Aorta (tissue), 5 donors: ENCODE measurements around the gene IWS1. TPM values are rescaled to one million over a fixed set of nuclear protein-coding genes. Genes with fewer than 3 reads are reported as not detected.

ENCODE experiments used
- ATAC-seq: fragments of 200-7000 bp; cut with Tn5 transposase; one replicate; pipeline ENCODE4 v1.9.1; 2022; ENCODE audit warnings: moderate library complexity; ENCODE audit not compliant: low FRiP score
- DNase-seq, 2 donors: peaks; one replicate each; pipeline ENCODE4 v3.0.0-alpha.2; 2020
- H3K27ac ChIP-seq, 2 donors: one replicate each; pipeline ENCODE4 v1.5.1; 2013; ENCODE audit warnings: low read length in 2 of 2, mild to moderate bottlenecking in 2 of 2, moderate library complexity in 2 of 2, control low read depth in 1 of 2, inconsistent platforms in 1 of 2, low read depth in 1 of 2
- H3K27me3 ChIP-seq, 2 donors: one replicate each; pipeline ENCODE4 v1.6.1; 2013; ENCODE audit warnings: control low read depth in 1 of 2, low read length in 1 of 2, mild to moderate bottlenecking in 1 of 2, moderate library complexity in 1 of 2; ENCODE audit not compliant: insufficient read depth in 2 of 2, control insufficient read depth in 1 of 2
- H3K36me3 ChIP-seq, 2 donors: one replicate each; pipeline ENCODE4 v1.6.1; 2013; ENCODE audit warnings: control low read depth in 1 of 2, low read length in 1 of 2, mild to moderate bottlenecking in 1 of 2; ENCODE audit not compliant: insufficient read depth in 2 of 2, control insufficient read depth in 1 of 2
- H3K4me1 ChIP-seq, 2 donors: one replicate each; pipeline ENCODE4 v1.6.1; 2013; ENCODE audit warnings: low read length in 2 of 2, control low read depth in 1 of 2, mild to moderate bottlenecking in 1 of 2, moderate library complexity in 1 of 2; ENCODE audit not compliant: insufficient read depth in 2 of 2, control insufficient read depth in 1 of 2
- H3K4me3 ChIP-seq, 2 donors: one replicate each; pipeline ENCODE4 v1.5.1; 2013; ENCODE audit warnings: low read length in 2 of 2, control low read depth in 1 of 2, mild to moderate bottlenecking in 1 of 2
- H3K9me3 ChIP-seq: one replicate; pipeline ENCODE4 v1.6.1; 2013; ENCODE audit warnings: mild to moderate bottlenecking, low read length; ENCODE audit not compliant: control insufficient read depth
- WGBS, 2 donors: extraction: QIAGEN DNeasy Blood & Tissue Kit; methylation state at CpG; one replicate each; pipeline ENCODE4 v1.1.7; 2013; 5-methylcytosine and 5-hydroxymethylcytosine counted together
- intact Hi-C, 2 donors: fragments of 100-400 bp; cut with DNase I; formaldehyde crosslinking; loops; one replicate each; pipeline versions ENCODE4 v1.14.2 to v1.15.0; 2022
- polyA plus RNA-seq, 2 donors: library from polyadenylated mRNA; stranded (reverse); fragments of 200-250 nt; gene quantifications; one replicate each; pipeline ENCODE4 v1.2.3, GENCODE V29; 2013
- total RNA-seq, 2 donors: library from RNA; stranded (reverse); fragmentation: NEBNext Ultra II Directional; extraction: Animal tissue kit (Norgen Biotek cat#: 25700); gene quantifications; one replicate each; pipeline ENCODE4 v1.2.1, GENCODE V29; 2021
- donor health status: healthy with polysubstance abuse.
- donor health status: Bipolar disorder and iron deficiency.
- donor health status: DM: no; HTN: no; CAD: no.
- donor health status: DM: no; HTN: no; CAD: no.
- donor health status: DM: yes; HTN: yes; CAD: no.

The IWS1 gene
- total and polyA plus RNA-seq, 4 donors = 14.0 to 40.2 (median 32.4) TPM

DNA sequence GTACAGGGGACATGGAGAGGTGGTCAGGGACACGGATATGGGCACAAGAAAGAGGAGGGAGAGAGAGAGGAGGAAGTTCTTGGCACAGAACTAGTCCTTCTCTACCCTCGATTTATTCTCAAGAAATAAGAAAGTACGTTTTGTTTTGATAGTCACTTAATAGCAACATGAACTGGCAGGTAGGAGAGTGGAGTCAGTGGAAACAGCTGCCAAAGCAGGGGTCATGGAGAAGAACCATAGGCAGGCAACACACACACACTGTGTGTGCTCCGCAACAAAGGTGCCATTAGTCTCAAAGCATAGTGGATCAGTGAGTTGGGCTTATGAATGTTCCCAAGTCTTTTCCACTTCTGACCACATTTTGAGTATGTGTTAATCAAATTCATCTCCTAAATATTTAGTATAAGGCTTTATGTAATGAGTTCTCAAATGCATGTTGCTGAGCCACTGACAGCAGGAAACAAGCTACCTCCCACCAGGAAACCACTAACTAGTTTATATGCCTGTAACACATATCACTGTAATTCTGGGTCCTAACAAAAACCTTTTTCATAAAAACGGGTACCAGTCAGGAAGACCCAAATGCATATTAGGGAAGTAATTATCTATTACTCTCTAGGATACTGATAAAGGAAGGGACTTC is 41.1 kb downstream of the IWS1 start:
- peaks cover 9% of the 10 kb centered on the region in 2 donors for H3K36me3 ChIP-seq
- 53 to 54% methylated on average over 5 of the region's 5 CpGs for WGBS, 2 donors
- H3K27ac ChIP-seq = no peak overlapping the region
- no peaks in the 10 kb centered on the region for H3K9me3 ChIP-seq
- no peak for DNase-seq
- H3K4me3 ChIP-seq = no peak overlapping the region
- no peaks in the 10 kb centered on the region for H3K27me3 ChIP-seq
- ATAC-seq = no peak
- no peaks in the 10 kb centered on the region for H3K4me1 ChIP-seq
- intact Hi-C loops = no loop called here

DNA sequence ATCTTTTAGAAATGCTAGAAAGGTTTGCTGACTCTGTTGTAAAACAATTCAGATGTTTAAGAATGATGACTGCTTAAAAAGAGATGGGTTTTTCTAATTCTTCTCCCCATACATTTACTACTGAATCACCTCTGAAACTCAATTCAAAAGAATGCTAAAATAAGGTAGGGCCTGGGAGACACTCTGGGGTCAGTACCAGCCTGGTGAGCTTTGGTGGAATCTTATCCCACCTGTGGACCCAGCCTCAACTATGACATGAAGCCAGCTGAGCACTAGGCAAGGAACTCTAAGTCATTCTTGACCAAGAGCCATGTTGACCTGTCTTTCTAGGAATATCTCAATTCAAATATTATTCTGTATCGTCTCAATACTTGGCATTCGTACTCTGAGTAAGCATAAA is 44.3 kb downstream of the IWS1 start:
- no peaks in the 10 kb centered on the region for H3K9me3 ChIP-seq
- 33 to 38% methylated on average over 2 of the region's 2 CpGs for WGBS, 2 donors
- H3K36me3 ChIP-seq = peaks cover 7 to 9% of the 10 kb centered on the region in 2 donors
- no peak for ATAC-seq
- no peaks in the 10 kb centered on the region for H3K4me1 ChIP-seq
- H3K27ac ChIP-seq = no peak overlapping the region
- no peak overlapping the region for H3K4me3 ChIP-seq
- no peaks in the 10 kb centered on the region for H3K27me3 ChIP-seq
- DNase-seq = no peak
- intact Hi-C loops = no loop called here

DNA sequence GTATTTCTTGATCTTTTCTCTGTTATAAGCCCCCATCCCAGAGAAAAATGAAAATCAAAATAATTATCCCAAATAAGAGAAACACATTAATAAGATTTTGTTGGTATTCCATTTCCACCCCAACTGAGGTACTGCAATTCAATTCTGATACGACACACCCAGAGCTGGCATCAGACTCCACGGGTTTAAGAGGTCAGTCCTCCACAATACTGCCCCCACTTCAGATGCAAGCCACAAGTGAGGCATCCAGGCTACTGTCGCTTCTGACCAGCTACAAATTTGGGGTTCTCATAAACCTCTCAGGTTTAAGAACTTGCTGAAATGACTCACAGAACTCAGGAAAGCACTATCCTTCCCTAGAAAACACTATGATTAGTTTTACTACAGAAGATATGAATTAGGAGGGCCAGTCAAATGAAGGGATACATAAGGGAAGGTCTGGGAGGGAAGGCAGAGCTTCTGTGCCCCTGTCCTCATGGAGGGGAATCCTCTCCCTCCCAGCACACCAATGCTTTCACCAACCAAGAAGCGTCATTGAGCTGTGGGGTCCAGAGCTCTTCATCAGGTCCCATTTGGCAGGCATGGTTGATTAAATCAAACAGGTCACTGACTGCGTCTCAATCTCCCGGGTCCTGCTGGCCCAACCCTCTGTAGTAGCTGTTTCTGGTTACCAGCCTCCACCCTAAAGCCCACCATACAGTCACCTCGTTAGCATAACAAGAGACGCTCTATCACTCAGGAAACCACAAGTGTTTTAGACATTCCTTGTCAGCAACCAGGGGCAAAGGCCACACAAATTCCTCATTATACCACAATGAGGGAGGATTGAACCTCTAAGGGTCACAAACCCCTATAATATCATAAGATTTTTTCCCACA is 46.2 kb downstream of the IWS1 start:
- DNase-seq (no peak), ATAC-seq (no peak)
- no peak overlapping the region for H3K4me3 ChIP-seq
- no peaks in the 10 kb centered on the region for H3K9me3 ChIP-seq
- H3K27ac ChIP-seq = no peak overlapping the region
- 55 to 58% methylated on average over 8 of the region's 8 CpGs for WGBS, 2 donors
- no peaks in the 10 kb centered on the region for H3K4me1 ChIP-seq
- intact Hi-C loops = loop anchor here (1.0 to 2.0 kb wide), 2 partner anchors 155 to 156 kb away; no protein-coding TSS in a partner anchor
- H3K27me3 ChIP-seq = no peaks in the 10 kb centered on the region
- H3K36me3 ChIP-seq = peaks cover 5 to 9% of the 10 kb centered on the region in 2 donors

DNA sequence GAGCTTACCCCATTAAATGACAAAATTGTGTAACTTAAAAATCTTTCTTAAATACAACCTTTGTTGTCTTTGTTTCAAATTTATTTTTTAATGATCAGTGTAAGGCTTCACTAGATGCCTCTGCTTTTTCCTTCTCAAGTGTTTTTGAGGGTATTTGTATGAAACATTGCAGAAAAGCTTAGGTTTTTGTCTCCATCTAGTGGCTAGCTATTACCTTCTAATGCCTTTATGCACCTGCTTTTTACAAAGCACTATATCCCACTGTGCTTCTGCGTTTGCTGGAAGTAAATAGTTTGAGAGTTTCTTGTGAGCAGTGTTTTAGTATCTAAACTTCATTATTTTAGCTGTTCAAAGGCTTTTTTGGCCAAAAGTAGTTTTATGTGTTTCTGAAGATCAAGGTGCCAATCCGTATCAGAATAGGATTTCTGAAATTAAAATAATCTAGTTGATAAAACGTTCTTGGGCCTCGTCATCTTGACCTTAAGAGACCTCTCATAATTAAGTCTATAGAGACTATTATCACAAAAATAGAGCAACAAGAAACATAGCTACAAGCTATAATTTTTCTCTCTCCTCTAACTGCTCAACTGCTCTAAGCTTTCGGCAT is 47.0 kb downstream of the IWS1 start:
- 44 to 45% methylated on average over 5 of the region's 5 CpGs for WGBS, 2 donors
- H3K4me3 ChIP-seq = no peak overlapping the region
- peaks cover 4 to 6% of the 10 kb centered on the region in 2 donors for H3K36me3 ChIP-seq
- DNase-seq (no peak), ATAC-seq (peak; percentile 67)
- intact Hi-C loops = loop anchor here in 1 of 2 donors (1.0 kb wide), 1 partner anchor 155 kb away; no protein-coding TSS in a partner anchor
- no peaks in the 10 kb centered on the region for H3K4me1 ChIP-seq
- H3K27me3 ChIP-seq = no peaks in the 10 kb centered on the region
- no peak overlapping the region for H3K27ac ChIP-seq
- no peaks in the 10 kb centered on the region for H3K9me3 ChIP-seq

DNA sequence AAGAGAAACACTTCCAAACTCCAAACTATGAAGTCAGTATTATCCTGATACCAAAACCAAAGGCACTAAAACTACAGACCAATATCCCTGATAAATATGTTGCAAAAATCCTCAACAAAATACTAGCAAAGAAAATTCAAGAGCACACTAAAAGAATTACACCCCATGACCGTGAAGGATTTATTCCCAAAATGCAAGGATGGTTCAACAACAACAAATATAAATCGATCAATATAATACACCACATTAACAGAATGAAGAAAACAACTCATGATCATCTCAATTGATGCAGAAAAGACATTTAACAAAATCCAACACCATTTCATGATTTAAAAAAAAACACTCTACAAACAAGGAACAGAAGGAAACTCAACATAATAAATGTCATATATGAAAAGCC is 50.5 kb downstream of the IWS1 start:
- 96 to 99% methylated on average over 2 of the region's 2 CpGs for WGBS, 2 donors
- no peak for ATAC-seq
- H3K9me3 ChIP-seq = no peaks in the 10 kb centered on the region
- H3K4me1 ChIP-seq = no peaks in the 10 kb centered on the region
- DNase-seq = no peak
- no peaks in the 10 kb centered on the region for H3K27me3 ChIP-seq
- no peak overlapping the region for H3K4me3 ChIP-seq
- no peak overlapping the region for H3K27ac ChIP-seq
- H3K36me3 ChIP-seq = peaks cover 0 to 2% of the 10 kb centered on the region in 2 donors
- intact Hi-C loops = no loop called here

DNA sequence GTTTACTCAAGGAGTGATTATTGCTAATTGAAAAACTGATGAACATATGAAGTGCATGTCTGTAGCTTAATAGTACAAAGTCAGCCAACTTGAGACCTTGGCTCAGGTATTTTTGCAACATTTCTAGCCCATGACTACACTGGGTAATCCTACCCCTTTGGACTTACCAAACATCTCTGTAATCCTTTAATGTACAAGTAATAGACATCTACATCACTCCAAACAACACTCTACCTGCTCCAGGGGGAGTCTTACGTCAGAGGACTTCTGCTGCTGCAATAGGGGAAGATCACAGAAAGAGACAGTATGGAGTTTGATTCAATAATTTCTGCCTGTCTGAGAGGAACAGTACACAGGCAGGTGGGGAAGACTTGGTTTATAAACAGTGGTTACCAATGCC is 54.0 kb downstream of the IWS1 start:
- Histone ChIP-seq H3K9me3 (no peaks in the 10 kb centered on the region), H3K27me3 (no peaks in the 10 kb centered on the region), H3K36me3 (peaks cover 0 to 1% of the 10 kb centered on the region in 2 donors), H3K4me1 (no peaks in the 10 kb centered on the region), H3K4me3 (no peak overlapping the region), H3K27ac (no peak overlapping the region)
- ATAC-seq (no peak), DNase-seq (no peak)
- WGBS, 2 donors = 94 to 95% methylated on average over 1 of the region's 1 CpG
- intact Hi-C loops = no loop called here

DNA sequence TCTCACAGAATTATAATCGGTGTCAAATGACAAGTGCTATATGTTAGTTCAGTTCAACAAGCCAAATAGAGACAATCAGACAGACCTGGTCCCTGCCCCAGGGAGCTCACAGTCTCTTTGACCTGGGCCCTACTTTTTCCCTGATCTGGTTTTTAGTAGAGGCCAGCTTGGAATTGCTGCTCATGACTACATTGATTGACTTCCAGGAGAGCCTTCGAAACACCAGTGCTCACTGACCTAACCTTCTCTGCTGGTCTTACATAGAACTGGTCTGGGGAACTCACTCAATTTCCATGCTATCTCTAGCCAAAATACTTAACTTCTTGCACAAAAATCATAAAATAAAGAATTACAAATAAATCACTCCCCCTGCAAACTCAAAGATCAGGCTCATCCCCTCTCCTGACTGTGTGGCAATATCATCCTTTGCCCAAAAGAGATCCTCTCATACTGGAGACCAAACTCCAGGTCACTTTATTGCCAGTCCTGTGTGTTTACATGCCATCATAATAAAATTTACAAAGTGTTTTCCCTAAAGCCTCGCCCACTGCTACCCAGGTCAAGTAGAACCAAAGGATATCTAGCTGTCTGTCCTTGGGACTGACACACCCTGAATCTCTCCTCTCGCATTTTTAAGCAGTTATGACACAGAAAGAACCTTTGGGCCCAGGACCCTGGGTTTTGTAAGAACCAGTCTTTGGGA is 54.9 kb downstream of the IWS1 start:
- intact Hi-C loops = no loop called here
- WGBS, 2 donors = 94 to 95% methylated on average over 4 of the region's 4 CpGs

DNA sequence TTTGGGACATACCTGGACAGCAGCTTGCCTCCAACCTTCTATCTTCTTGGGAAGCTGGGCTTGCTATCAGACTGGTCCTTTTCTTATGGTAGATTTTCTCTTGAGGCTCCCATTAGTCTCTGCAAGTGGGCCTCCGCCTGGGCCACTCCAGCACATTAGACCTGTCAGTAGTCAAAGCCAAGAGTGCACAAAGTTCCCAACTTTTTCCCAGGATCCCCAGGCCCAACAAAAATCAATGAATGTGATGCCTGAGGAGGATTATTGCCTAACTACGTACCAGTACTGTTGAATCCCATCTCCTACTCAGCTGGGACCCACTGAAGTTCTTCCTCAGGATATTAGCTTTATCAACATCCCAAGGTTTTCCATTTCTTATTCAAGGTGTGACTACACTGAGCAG is 56.3 kb downstream of the IWS1 start:
- no peaks in the 10 kb centered on the region for H3K9me3 ChIP-seq
- 97 to 100% methylated on average over 2 of the region's 2 CpGs for WGBS, 2 donors
- no peaks in the 10 kb centered on the region for H3K4me1 ChIP-seq
- DNase-seq (no peak), ATAC-seq (no peak)
- intact Hi-C loops = no loop called here
- no peak overlapping the region for H3K4me3 ChIP-seq
- H3K27me3 ChIP-seq = no peaks in the 10 kb centered on the region
- H3K27ac ChIP-seq = no peak overlapping the region
- H3K36me3 ChIP-seq = peaks cover 0 to 4% of the 10 kb centered on the region in 2 donors

More for the DNA sequence above, 54.9 kb downstream of the IWS1 start:
- H3K27ac ChIP-seq = no peak overlapping the region
- no peaks in the 10 kb centered on the region for H3K4me1 ChIP-seq
- no peaks in the 10 kb centered on the region for H3K27me3 ChIP-seq
- no peak overlapping the region for H3K4me3 ChIP-seq
- ATAC-seq (no peak), DNase-seq (no peak)
- peaks cover 0 to 2% of the 10 kb centered on the region in 2 donors for H3K36me3 ChIP-seq
- no peaks in the 10 kb centered on the region for H3K9me3 ChIP-seq
